Left ventricle myocardium inferior (tissue), 1 donor: ENCODE data around the gene ADCYAP1R1. TPM values are rescaled to one million over a fixed set of nuclear protein-coding genes. Genes with fewer than 3 reads are reported as not detected.

ENCODE experiments used
- DNase-seq: peaks from one replicate; pipeline ENCODE4 v3.0.0-alpha.2; 2020
- H3K27ac ChIP-seq: fragments of 200-600 bp; replicated peaks from 2 replicates; pipeline ENCODE4 v1.8.0; 2021
- H3K27me3 ChIP-seq: fragments of 200-600 bp; 2 replicates; pipeline ENCODE4 v1.8.0; 2021; ENCODE audit warnings: low read depth
- H3K36me3 ChIP-seq: fragments of 200-600 bp; 2 replicates; pipeline ENCODE4 v1.8.0; 2021
- H3K4me1 ChIP-seq: fragments of 200-600 bp; 2 replicates; pipeline ENCODE4 v1.8.0; 2021
- H3K4me3 ChIP-seq: fragments of 200-600 bp; 2 replicates; pipeline ENCODE4 v1.8.0; 2021; ENCODE audit warnings: mild to moderate bottlenecking, moderate library complexity
- H3K9me3 ChIP-seq: fragments of 200-600 bp; replicated peaks from 2 replicates; pipeline ENCODE4 v1.8.0; 2021
- intact Hi-C: fragments of 100-400 bp; cut with micrococcal nuclease; formaldehyde crosslinking; loops from one replicate; pipeline ENCODE4 v1.11.0; 2022
- total RNA-seq: library from RNA; stranded (reverse); fragmentation: NEBNext Ultra II Directional; extraction: Animal tissue kit (Norgen Biotek cat#: 25700); gene quantifications from one replicate; pipeline ENCODE4 v1.2.1, GENCODE V29; 2021
- TF ChIP-seq, protein P1 (sequence below): fragments of 200-600 bp; IDR thresholded peaks from 2 replicates; pipeline ENCODE4 v1.8.0; 2021; ENCODE audit warnings: antibody characterized with exemption, mild to moderate bottlenecking, borderline replicate concordance
- donor health status: DM: no; HTN: yes; CAD: no; lungs with severe emphysema.

The ADCYAP1R1 gene
- total RNA-seq, 1 donor from 2014 or later, result 2.5 TPM

DNA sequence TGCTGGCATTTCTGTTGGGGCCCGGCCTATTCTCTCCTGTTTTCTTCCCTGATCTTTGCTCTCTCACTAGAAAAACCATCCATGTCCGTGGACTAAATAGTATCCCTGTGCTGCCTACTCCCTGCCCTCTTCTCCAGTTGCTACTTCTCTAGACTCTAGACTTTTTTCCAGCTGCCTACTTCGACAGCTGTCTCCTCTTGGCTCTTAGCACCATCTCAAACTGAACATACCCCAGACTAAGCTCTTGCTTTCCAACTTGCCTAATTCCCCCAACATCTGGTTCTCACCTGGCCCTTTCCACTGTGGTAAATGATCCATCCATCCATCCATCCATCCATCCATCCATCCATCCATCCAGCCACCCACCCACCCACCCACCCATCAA is 19.5 kb downstream of the ADCYAP1R1 start:
- H3K9me3 ChIP-seq, result no peaks in the 10 kb centered on the region
- peak; percentile 4 for DNase-seq
- no peaks in the 10 kb centered on the region for H3K27me3 ChIP-seq
- H3K4me1 ChIP-seq, result peaks cover 35% of the 10 kb centered on the region
- intact Hi-C loops, result no loop called here
- H3K4me3 ChIP-seq, result no peak overlapping the region
- TF ChIP-seq, protein P1, sequence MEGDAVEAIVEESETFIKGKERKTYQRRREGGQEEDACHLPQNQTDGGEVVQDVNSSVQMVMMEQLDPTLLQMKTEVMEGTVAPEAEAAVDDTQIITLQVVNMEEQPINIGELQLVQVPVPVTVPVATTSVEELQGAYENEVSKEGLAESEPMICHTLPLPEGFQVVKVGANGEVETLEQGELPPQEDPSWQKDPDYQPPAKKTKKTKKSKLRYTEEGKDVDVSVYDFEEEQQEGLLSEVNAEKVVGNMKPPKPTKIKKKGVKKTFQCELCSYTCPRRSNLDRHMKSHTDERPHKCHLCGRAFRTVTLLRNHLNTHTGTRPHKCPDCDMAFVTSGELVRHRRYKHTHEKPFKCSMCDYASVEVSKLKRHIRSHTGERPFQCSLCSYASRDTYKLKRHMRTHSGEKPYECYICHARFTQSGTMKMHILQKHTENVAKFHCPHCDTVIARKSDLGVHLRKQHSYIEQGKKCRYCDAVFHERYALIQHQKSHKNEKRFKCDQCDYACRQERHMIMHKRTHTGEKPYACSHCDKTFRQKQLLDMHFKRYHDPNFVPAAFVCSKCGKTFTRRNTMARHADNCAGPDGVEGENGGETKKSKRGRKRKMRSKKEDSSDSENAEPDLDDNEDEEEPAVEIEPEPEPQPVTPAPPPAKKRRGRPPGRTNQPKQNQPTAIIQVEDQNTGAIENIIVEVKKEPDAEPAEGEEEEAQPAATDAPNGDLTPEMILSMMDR, result no peak
- no peaks in the 10 kb centered on the region for H3K36me3 ChIP-seq
- peak overlapping the region; percentile 73 for H3K27ac ChIP-seq

DNA sequence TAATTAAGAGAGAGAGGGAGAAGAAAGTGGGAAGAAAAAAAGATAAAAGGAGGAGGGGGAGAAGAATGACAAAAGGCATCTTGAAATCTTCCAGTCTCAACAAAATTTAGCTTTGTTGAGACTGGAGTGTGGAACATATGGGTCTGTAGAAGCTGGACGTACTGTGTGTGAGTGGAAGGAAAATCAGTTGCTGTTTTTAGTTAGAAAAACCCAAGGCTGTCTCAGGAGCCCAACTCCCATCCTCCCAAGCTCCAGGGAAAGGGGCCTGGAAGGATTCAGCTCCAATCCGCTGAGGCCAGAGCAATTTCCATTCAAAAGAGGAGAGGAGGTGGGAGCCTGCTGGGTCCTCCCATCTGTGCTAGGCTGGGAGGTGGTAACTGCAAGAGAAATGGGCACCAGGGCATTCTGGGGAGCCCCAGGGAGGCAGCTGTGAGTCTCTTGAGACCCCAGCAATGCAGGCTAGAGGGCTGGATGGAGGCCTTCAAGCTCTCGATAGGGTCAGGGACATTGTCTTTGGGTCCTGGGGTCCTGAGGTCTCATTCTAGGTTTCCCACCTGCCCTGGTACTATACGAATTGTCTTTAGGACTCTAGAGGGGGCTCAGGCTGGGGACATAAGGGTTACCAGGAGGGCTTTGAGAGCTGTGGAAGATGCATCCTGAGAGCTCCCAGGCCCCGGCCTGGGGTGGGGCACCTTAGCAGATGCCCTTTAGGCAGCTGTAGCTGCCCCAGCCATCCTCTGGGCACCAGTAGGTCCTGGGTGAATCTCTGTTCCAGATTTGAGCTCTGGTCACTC is 21.4 kb downstream of the ADCYAP1R1 start:
- Histone ChIP-seq H3K36me3 (no peaks in the 10 kb centered on the region), H3K9me3 (no peaks in the 10 kb centered on the region), H3K4me3 (no peak overlapping the region), H3K27ac (peak overlapping the region; percentile 73), H3K4me1 (peaks cover 35% of the 10 kb centered on the region), H3K27me3 (peaks cover 6% of the 10 kb centered on the region)
- intact Hi-C loops, result no loop called here
- peak; percentile 5 for DNase-seq
- TF ChIP-seq, protein P1, result no peak

DNA sequence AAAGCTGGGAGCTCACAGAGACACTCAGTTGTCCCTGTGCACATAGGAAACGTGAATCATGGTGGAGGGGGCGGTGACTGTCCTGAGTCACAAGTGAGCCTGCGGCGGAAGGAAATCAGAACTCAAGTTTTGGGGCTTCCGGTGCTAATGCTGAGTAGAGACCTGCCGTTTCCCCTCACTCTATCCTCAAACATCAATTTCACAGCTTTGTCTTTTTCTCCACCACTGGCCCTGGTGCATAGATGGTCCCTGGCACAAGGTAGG is 21.9 kb downstream of the ADCYAP1R1 start:
- no peak overlapping the region for H3K4me3 ChIP-seq
- intact Hi-C loops, result no loop called here
- TF ChIP-seq, protein P1, result no peak
- H3K36me3 ChIP-seq, result no peaks in the 10 kb centered on the region
- H3K27me3 ChIP-seq, result peaks cover 11% of the 10 kb centered on the region
- peak; percentile 21 for DNase-seq
- H3K27ac ChIP-seq, result peak overlapping the region; percentile 73
- peaks cover 32% of the 10 kb centered on the region for H3K4me1 ChIP-seq
- no peaks in the 10 kb centered on the region for H3K9me3 ChIP-seq

DNA sequence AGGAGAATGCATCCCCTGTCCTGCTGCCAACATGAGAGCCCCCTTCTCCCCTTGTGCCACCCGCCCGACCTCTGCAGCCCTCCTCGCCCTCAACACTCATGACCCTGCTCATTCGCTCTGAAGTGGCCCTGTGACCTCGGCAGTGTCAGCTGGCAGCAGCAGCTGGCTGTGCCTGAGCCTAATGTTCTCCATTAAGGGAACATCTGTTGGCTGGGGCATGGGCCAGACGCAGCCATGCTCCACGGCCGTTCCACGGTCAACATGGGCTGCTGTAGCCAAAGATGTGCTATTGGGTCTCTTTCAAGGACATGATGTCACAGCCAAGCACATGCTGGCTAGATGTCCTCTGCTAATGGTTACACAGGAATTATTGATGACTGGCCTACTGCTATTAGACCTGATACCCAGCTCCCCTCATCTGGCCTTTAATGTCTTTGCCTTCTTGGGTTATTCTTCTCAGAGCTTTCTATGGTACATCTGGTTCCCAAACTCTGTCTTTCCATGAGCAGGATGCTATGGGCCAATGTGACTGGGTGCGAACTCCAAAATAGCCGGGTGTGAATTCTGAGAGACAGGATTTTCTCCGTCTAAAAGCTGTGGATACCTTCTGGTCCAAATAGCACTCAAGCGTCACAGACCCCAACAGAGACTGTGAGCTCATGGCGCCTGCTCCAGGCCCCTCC is 22.4 kb downstream of the ADCYAP1R1 start:
- intact Hi-C loops, result no loop called here
- H3K27me3 ChIP-seq, result peaks cover 16% of the 10 kb centered on the region
- DNase-seq, result peak; percentile 78
- H3K9me3 ChIP-seq, result no peaks in the 10 kb centered on the region
- TF ChIP-seq, protein P1, result no peak
- peaks cover 28% of the 10 kb centered on the region for H3K4me1 ChIP-seq
- H3K27ac ChIP-seq, result peak overlapping the region; percentile 73
- H3K4me3 ChIP-seq, result no peak overlapping the region
- no peaks in the 10 kb centered on the region for H3K36me3 ChIP-seq

DNA sequence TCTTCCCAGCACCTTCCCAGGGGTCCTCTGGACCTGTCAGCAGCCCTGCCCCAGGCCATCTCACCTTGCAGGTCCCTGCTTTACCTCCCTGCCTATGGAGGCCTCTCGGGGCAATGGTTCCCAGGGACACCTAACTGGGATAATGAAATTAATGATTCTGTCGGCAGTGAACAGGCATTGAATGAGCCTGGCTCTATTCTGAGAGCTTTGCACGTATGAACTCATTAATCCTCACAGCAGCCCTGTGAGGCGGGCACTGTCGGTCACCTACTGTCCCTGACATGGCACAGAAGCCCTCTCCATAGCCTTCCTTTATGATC is 22.9 kb downstream of the ADCYAP1R1 start:
- Histone ChIP-seq H3K4me3 (no peak overlapping the region), H3K4me1 (peaks cover 23% of the 10 kb centered on the region), H3K36me3 (no peaks in the 10 kb centered on the region), H3K27me3 (peaks cover 21% of the 10 kb centered on the region), H3K9me3 (no peaks in the 10 kb centered on the region), H3K27ac (peak overlapping the region; percentile 66)
- intact Hi-C loops, result no loop called here
- TF ChIP-seq, protein P1, result no peak
- DNase-seq, result peak; percentile 6
